ENCODE results near the gene AS3MT.

The AS3MT gene

GRCh38 chr10:102856758-102857424, 12.4 kb upstream of the AS3MT start:
- DNase-seq: no peak

- no peak for DNase-seq
Observed at GRCh38 chr10:102859911-102860310, 9.4 kb upstream of the AS3MT start.

- DNase-seq: no peak
Observed at GRCh38 chr10:102863660-102864059, 5.6 kb upstream of the AS3MT start.

GRCh38 chr10:102865620-102866019, 3.6 kb upstream of the AS3MT start:
- DNase-seq: no peak

- no peak for DNase-seq
Observed at GRCh38 chr10:102868911-102869257, 386 bp upstream of the AS3MT start.

- DNase-seq: no peak
Observed at GRCh38 chr10:102870221-102870620, 951 bp downstream of the AS3MT start.

- DNase-seq: no peak
Observed at GRCh38 chr10:102872163-102872562, 2.9 kb downstream of the AS3MT start.

GRCh38 chr10:102876747-102877153, 7.5 kb downstream of the AS3MT start:
- DNase-seq: no peak

- DNase-seq: no peak
Observed at GRCh38 chr10:102878629-102879028, 9.4 kb downstream of the AS3MT start.

- no peak for DNase-seq
Observed at GRCh38 chr10:102880256-102880655, 11.0 kb downstream of the AS3MT start.

- no peak for DNase-seq
Observed at GRCh38 chr10:102888048-102888447, 18.8 kb downstream of the AS3MT start.

GRCh38 chr10:102894466-102895213, 25.4 kb downstream of the AS3MT start:
- no peak for DNase-seq

- DNase-seq: no peak
Observed at GRCh38 chr10:102900006-102900405, 30.7 kb downstream of the AS3MT start.

- DNase-seq: no peak
Observed at GRCh38 chr10:102904346-102904745, 35.1 kb downstream of the AS3MT start.

- DNase-seq: no peak
Observed at GRCh38 chr10:102906507-102906906, 37.2 kb downstream of the AS3MT start.

- DNase-seq: no peak
Observed at GRCh38 chr10:102914781-102915180, 45.5 kb downstream of the AS3MT start.

- no peak for DNase-seq
Observed at GRCh38 chr10:102916173-102916572, 46.9 kb downstream of the AS3MT start.

GRCh38 chr10:102917314-102917961, 48.2 kb downstream of the AS3MT start:
- DNase-seq: no peak

GRCh38 chr10:102917962-102918816, 48.9 kb downstream of the AS3MT start, which contains the start of gene CNNM2:
Gene CNNM2, plus strand, starts transcription at chr10:102918294. Its CDS starts 187 bp downstream, at chr10:102918481.
- peak; percentile 98 for DNase-seq

- DNase-seq: peak; percentile 44
Observed at GRCh38 chr10:102918817-102919245, 49.6 kb downstream of the AS3MT start.

GRCh38 chr10:102919246-102919959, 50.1 kb downstream of the AS3MT start:
- peak; percentile 42 for DNase-seq
